CD14-positive monocyte (primary cell): ENCODE measurements around the gene PAXIP1. TPM values are rescaled to one million over a fixed set of nuclear protein-coding genes. Genes with fewer than 3 reads are reported as not detected.

Source experiments
- DNase-seq, 3 donors: peaks; one replicate each; pipeline ENCODE4 v3.0.0-alpha.2; 2011 to 2022
- H2AFZ ChIP-seq: 2 replicates; pipeline ENCODE4 v1.6.0; 2012; ENCODE audit warnings: mild to moderate bottlenecking, low read depth, low read length, inconsistent platforms; ENCODE audit not compliant: insufficient read depth, poor library complexity, severe bottlenecking
- H3K27ac ChIP-seq, 2 donors: 1 replicate in 1 of 2; 2 replicates in 1 of 2; pipeline ENCODE4 v1.5.1; 2012 to 2013; ENCODE audit warnings: low read length in 2 of 2, control low read depth in 1 of 2, inconsistent platforms in 1 of 2, low read depth in 1 of 2, mild to moderate bottlenecking in 1 of 2
- H3K27me3 ChIP-seq, 2 donors: one replicate each; pipeline versions ENCODE4 v1.6.0 to v1.6.1; 2011 to 2013; ENCODE audit warnings: low read length in 2 of 2; ENCODE audit not compliant: control insufficient read depth in 2 of 2, insufficient read depth in 2 of 2
- H3K36me3 ChIP-seq, 2 donors: replicated peaks in 1 of 2; 1 replicate in 1 of 2; 2 replicates in 1 of 2; pipeline versions ENCODE4 v1.5.1 to v1.6.1; 2012 to 2013; ENCODE audit warnings: low read length in 2 of 2, control low read depth in 1 of 2, inconsistent platforms in 1 of 2, mild to moderate bottlenecking in 1 of 2; ENCODE audit not compliant: insufficient read depth in 2 of 2, control insufficient read depth in 1 of 2
- H3K4me1 ChIP-seq, 2 donors: 1 replicate in 1 of 2; 2 replicates in 1 of 2; pipeline versions ENCODE4 v1.5.1 to v1.6.1; 2012 to 2013; ENCODE audit warnings: low read length in 2 of 2, control low read depth in 1 of 2, inconsistent platforms in 1 of 2, mild to moderate bottlenecking in 1 of 2, moderate library complexity in 1 of 2; ENCODE audit not compliant: insufficient read depth in 2 of 2, control insufficient read depth in 1 of 2
- H3K4me2 ChIP-seq: replicated peaks from 2 replicates; pipeline ENCODE3; 2012; ENCODE audit warnings: low read length, moderate library complexity, mild to moderate bottlenecking; ENCODE audit not compliant: poor library complexity, severe bottlenecking; ENCODE audit errors: extremely low read depth
- H3K4me3 ChIP-seq, 3 experiments: fragments of 200-600 bp in 1 of 3; sonication (generic) in 1 of 3; replicated peaks in 1 of 3; 1 replicate in 2 of 3; 2 replicates in 1 of 3; pipeline ENCODE4 v1.5.1; 2011 to 2013; ENCODE audit warnings: low read length in 3 of 3, mild to moderate bottlenecking in 3 of 3, control low read depth in 2 of 3, low read depth in 2 of 3, inconsistent platforms in 1 of 3, moderate library complexity in 1 of 3
- H3K79me2 ChIP-seq: 2 replicates; pipeline ENCODE4 v1.6.0; 2012; ENCODE audit warnings: mild to moderate bottlenecking, control low read depth, inconsistent platforms, low read length, moderate library complexity; ENCODE audit not compliant: insufficient read depth
- H3K9ac ChIP-seq: 2 replicates; pipeline ENCODE4 v1.6.0; 2017; ENCODE audit warnings: low read length, mild to moderate bottlenecking; ENCODE audit not compliant: insufficient read depth, poor library complexity, severe bottlenecking
- H3K9me3 ChIP-seq, 2 donors: replicated peaks in 1 of 2; 1 replicate in 1 of 2; 2 replicates in 1 of 2; pipeline versions ENCODE4 v1.5.1 to v1.6.1; 2012 to 2013; ENCODE audit warnings: low read length in 2 of 2, control low read depth in 1 of 2; ENCODE audit not compliant: control insufficient read depth in 1 of 2, insufficient read depth in 1 of 2
- H4K20me1 ChIP-seq: 2 replicates; pipeline ENCODE4 v1.6.0; 2012; ENCODE audit warnings: mild to moderate bottlenecking, low read length, control low read depth, moderate library complexity; ENCODE audit not compliant: insufficient read depth
- H3K27ac Mint-ChIP-seq, 7 donors: one replicate each; pipeline ENCODE4 v1.8.0; 2020; ENCODE audit warnings: mild to moderate bottlenecking in 7 of 7, mixed read lengths in 7 of 7, moderate library complexity in 6 of 7, inconsistent platforms in 2 of 7
- H3K27me3 Mint-ChIP-seq, 3 donors: one replicate each; pipeline ENCODE4 v1.8.0; 2021 to 2022; ENCODE audit warnings: low read depth in 3 of 3, mild to moderate bottlenecking in 3 of 3, mixed read lengths in 3 of 3, moderate library complexity in 3 of 3, inconsistent platforms in 1 of 3
- H3K36me3 Mint-ChIP-seq, 2 donors: one replicate each; pipeline ENCODE4 v1.8.0; 2020; ENCODE audit warnings: mixed read lengths in 2 of 2, inconsistent platforms in 1 of 2, mild to moderate bottlenecking in 1 of 2
- H3K4me1 Mint-ChIP-seq: one replicate; pipeline ENCODE4 v1.8.0; 2020; ENCODE audit warnings: mild to moderate bottlenecking, mixed read lengths
- H3K4me3 Mint-ChIP-seq, 2 donors: one replicate each; pipeline ENCODE4 v1.8.0; 2020; ENCODE audit warnings: mild to moderate bottlenecking in 2 of 2, mixed read lengths in 2 of 2, moderate library complexity in 1 of 2
- H3K9me3 Mint-ChIP-seq, 7 donors: one replicate each; pipeline ENCODE4 v1.8.0; 2020 to 2022; ENCODE audit warnings: mixed read lengths in 7 of 7, mild to moderate bottlenecking in 6 of 7, moderate library complexity in 6 of 7, inconsistent platforms in 2 of 7
- CTCF ChIP-seq: fragments of 200-600 bp; IDR thresholded peaks from one replicate; pipeline ENCODE4 v1.8.0; 2022; ENCODE audit warnings: antibody characterized with exemption, mild to moderate bottlenecking
- WGBS: methylation state at CpG from one replicate; pipeline ENCODE4 v1.1.5; 2013; ENCODE audit warnings: missing lambda C conversion rate; ENCODE audit not compliant: insufficient coverage; 5-methylcytosine and 5-hydroxymethylcytosine counted together
- intact Hi-C, 2 donors: fragments of 100-400 bp; cut with micrococcal nuclease; formaldehyde crosslinking; loops; one replicate each; pipeline versions ENCODE4 v1.15.0 to v1.15.1; 2023
- polyA plus RNA-seq, 3 donors: library from polyadenylated mRNA; depleted of rRNA in 1 of 3; unstranded in 2 of 3; stranded (reverse) in 1 of 3; fragments of 300-500 nt in 2 of 3; fragments of >200 nt in 1 of 3; fragmentation: Illumina TruSeq in 2 of 3; gene quantifications; 1 replicate in 2 of 3; 2 replicates in 1 of 3; pipeline ENCODE4 v1.2.3, GENCODE V29; 2012 to 2021

The PAXIP1 gene
- polyA plus RNA-seq, 3 donors, result 0.44 to 8.4 (median 0.58) TPM

- no peak for TF ChIP-seq CTCF
- Mint-ChIP-seq H3K4me3 (no peak overlapping the region), H3K36me3 (no peaks in the 10 kb centered on the region), H3K27me3 (peaks cover 0 to 2% (median 1%) of the 10 kb centered on the region in 3 donors), H3K9me3 (peaks cover 0 to 10% (median 2%) of the 10 kb centered on the region in 7 donors), H3K4me1 (no peaks in the 10 kb centered on the region), H3K27ac (no peak overlapping the region)
- H4K20me1 ChIP-seq, result no peaks in the 10 kb centered on the region
- no peaks in the 10 kb centered on the region for H3K27me3 ChIP-seq
- no peak overlapping the region for H2AFZ ChIP-seq
- no peaks in the 10 kb centered on the region for H3K36me3 ChIP-seq
- no peak overlapping the region for H3K9ac ChIP-seq
- no peaks in the 10 kb centered on the region for H3K79me2 ChIP-seq
- H3K27ac ChIP-seq, result no peak overlapping the region
- no peaks in the 10 kb centered on the region for H3K4me1 ChIP-seq
- no peak overlapping the region for H3K4me3 ChIP-seq
- intact Hi-C loops, result no loop called here
- 100% methylated on average over 1 of the region's 4 CpGs for WGBS
- no peak overlapping the region for H3K4me2 ChIP-seq
- DNase-seq, result no peak
- H3K9me3 ChIP-seq, result peaks cover 0 to 1% of the 10 kb centered on the region in 2 donors
These were observed 45.1 kb upstream of the PAXIP1 start for GRCh38 chr7:155048006-155048405.

- no peak overlapping the region for H2AFZ ChIP-seq
- no peak overlapping the region for H3K4me3 Mint-ChIP-seq
- no peak overlapping the region for H3K4me2 ChIP-seq
- no peaks in the 10 kb centered on the region for H3K27me3 ChIP-seq
- no peak overlapping the region for H3K27ac Mint-ChIP-seq
- TF ChIP-seq CTCF, result no peak
- no peaks in the 10 kb centered on the region for H3K4me1 Mint-ChIP-seq
- no peak for DNase-seq
- H3K36me3 ChIP-seq, result no peaks in the 10 kb centered on the region
- no peaks in the 10 kb centered on the region for H3K79me2 ChIP-seq
- H3K27ac ChIP-seq, result no peak overlapping the region
- no peaks in the 10 kb centered on the region for H4K20me1 ChIP-seq
- no peaks in the 10 kb centered on the region for H3K4me1 ChIP-seq
- no peaks in the 10 kb centered on the region for H3K36me3 Mint-ChIP-seq
- 93% methylated on average over 2 of the region's 4 CpGs for WGBS
- H3K4me3 ChIP-seq, result no peak overlapping the region
- intact Hi-C loops, result no loop called here
- no peak overlapping the region for H3K9ac ChIP-seq
- peaks cover 0 to 25% (median 8%) of the 10 kb centered on the region in 7 donors for H3K9me3 Mint-ChIP-seq
- H3K27me3 Mint-ChIP-seq, result peaks cover 0 to 4% (median 0%) of the 10 kb centered on the region in 3 donors
- H3K9me3 ChIP-seq, result peaks cover 3 to 14% of the 10 kb centered on the region in 2 donors
These were observed 40.8 kb upstream of the PAXIP1 start for GRCh38 chr7:155043756-155044155.
